Fibroblast of skin of right quadriceps (primary cell): ENCODE results near the gene C2orf92.

ENCODE experiments used
- DNase-seq: peaks from one replicate; pipeline ENCODE4 v3.0.0-alpha.2; 2013

The C2orf92 gene

DNA sequence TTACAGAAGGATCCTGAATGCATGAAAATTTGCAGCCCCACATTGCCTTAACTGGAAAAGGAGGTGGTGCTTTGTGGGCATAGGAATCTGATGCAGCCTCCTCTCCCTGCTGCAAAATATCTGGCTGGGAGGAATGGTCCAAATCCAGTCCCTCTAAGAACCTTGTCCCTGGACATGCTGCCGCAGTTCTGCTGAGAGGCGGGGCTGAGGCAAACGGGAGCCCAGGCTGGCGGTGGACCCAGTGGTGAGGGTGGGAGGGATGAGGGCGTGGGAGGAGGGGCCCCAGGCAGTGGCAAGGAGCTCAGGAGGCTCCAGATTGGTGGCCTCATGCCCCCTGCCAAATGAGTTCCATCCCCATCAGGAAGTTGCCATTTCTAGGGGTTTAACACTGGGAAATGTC is 80.1 kb downstream of the C2orf92 start:
- DNase-seq = no peak

DNA sequence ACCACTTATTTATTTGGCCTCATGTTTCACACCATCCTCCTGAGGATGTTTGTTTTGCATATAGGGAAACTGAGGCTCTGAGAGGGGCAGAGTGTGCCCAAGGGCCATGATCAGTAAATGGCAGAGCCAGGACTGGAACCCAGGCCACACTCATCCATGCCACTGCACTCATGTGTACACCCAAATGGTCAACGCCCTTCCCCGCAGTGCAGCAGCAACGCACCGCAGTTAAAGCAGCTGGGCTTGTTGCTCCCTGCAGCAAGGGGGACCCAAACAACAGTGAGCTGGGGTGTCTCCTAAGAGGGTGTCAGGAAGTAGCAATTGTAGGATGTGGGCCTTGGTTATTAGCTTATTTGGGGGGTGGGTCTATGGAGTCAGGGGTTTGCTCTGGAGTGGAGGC is 80.5 kb downstream of the C2orf92 start:
- DNase-seq = no peak

DNA sequence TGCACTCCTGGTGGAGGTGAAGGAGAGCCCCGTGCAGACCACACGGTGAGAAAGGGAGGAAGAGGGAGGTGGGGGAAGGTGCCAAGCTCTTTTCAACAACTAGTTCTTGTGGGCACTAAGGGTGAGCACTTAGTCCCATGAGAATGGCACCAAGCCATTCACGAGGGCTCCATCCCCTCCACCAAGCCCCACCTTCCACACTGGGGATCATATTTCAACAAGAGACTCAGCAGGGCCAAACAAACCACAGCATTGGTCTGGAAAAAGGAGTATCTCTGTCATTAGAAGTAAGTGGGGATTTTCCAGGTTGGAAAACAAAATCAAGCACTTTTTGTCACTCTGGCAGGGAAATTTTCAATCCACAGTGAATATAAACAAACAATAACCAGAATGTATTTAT is 82.2 kb downstream of the C2orf92 start:
- DNase-seq = peak; percentile 14
